ENCODE measurements around the gene IFNL2.
"Not testable (repeated sequence)": the region's sequence is repeated elsewhere in the genome, so short reads cannot be mapped to it uniquely, and the experiment has no call there.

IFNL2 gene

GRCh38 chr19:39307822-39308530, 39.8 kb downstream of the IFNL2 start:
- H3K4me3 ChIP-seq (ENCODE audit: low read depth, low read length), result no peak overlapping the region
- POLR2A ChIA-PET, result no interaction called here
- DNase-seq (ENCODE audit: low read depth, low spot score), result no peak
- CTCF ChIA-PET, result no interaction called here
- no peak for TF ChIP-seq CTCF (IDR thresholded peaks at IDR 0.05; ENCODE audit: insufficient read depth, low read length, missing control alignments)

- POLR2A ChIA-PET, result no interaction called here
- no peak overlapping the region for H3K4me3 ChIP-seq (ENCODE audit: low read depth, low read length)
- no peak for TF ChIP-seq CTCF (IDR thresholded peaks at IDR 0.05; ENCODE audit: insufficient read depth, low read length, missing control alignments)
- no peak for DNase-seq (ENCODE audit: low read depth, low spot score)
- CTCF ChIA-PET, result interaction anchor here (0.7 kb wide), 1 partner anchor 187 kb away, joined by 3 read pairs; no protein-coding TSS in a partner anchor
Observed at GRCh38 chr19:39308531-39309304, 40.5 kb downstream of the IFNL2 start.

GRCh38 chr19:39309305-39309670, 41.1 kb downstream of the IFNL2 start:
- H3K4me3 ChIP-seq (ENCODE audit: low read depth, low read length); POLR2A ChIA-PET; DNase-seq (ENCODE audit: low read depth, low spot score): not testable (repeated sequence)
- CTCF ChIA-PET, result interaction anchor here (0.7 kb wide), 1 partner anchor 187 kb away, joined by 3 read pairs; no protein-coding TSS in a partner anchor

- DNase-seq (ENCODE audit: low read depth, low spot score), result no peak
- TF ChIP-seq CTCF (IDR thresholded peaks at IDR 0.05; ENCODE audit: insufficient read depth, low read length, missing control alignments), result no peak
- ChIA-PET POLR2A (no interaction called here), CTCF (interaction anchor here (1.0 to 1.2 kb wide), 2 partner anchors 16 to 17 kb away, joined by 3 to 4 read pairs; no protein-coding TSS in a partner anchor)
- no peak overlapping the region for H3K4me3 ChIP-seq (ENCODE audit: low read depth, low read length)
Observed at GRCh38 chr19:39310558-39311311, 42.5 kb downstream of the IFNL2 start.

- no peak for TF ChIP-seq CTCF (IDR thresholded peaks at IDR 0.05; ENCODE audit: insufficient read depth, low read length, missing control alignments)
- no peak for DNase-seq (ENCODE audit: low read depth, low spot score)
- ChIA-PET CTCF (interaction anchor here (0.8 to 2.0 kb wide), 2 partner anchors 13 to 14 kb away, joined by 3 to 7 read pairs; no protein-coding TSS in a partner anchor), POLR2A (no interaction called here)
- H3K4me3 ChIP-seq (ENCODE audit: low read depth, low read length), result no peak overlapping the region
Observed at GRCh38 chr19:39314016-39314728, 46.0 kb downstream of the IFNL2 start.

GRCh38 chr19:39315933-39316332, 47.7 kb downstream of the IFNL2 start:
- CTCF ChIA-PET, result interaction anchor here (1.1 to 2.0 kb wide), 2 partner anchors 12 to 196 kb away, joined by 3 to 7 read pairs; no protein-coding TSS in a partner anchor
- POLR2A ChIA-PET, result no interaction called here
- no peak for DNase-seq (ENCODE audit: low read depth, low spot score)
- no peak for TF ChIP-seq CTCF (IDR thresholded peaks at IDR 0.05; ENCODE audit: insufficient read depth, low read length, missing control alignments)
- no peak overlapping the region for H3K4me3 ChIP-seq (ENCODE audit: low read depth, low read length)
